ENCODE measurements around the gene SLC24A4.
A peak's percentile ranks its signal among the peaks of the same experiment; 100 is the strongest.

Gene SLC24A4

DNA sequence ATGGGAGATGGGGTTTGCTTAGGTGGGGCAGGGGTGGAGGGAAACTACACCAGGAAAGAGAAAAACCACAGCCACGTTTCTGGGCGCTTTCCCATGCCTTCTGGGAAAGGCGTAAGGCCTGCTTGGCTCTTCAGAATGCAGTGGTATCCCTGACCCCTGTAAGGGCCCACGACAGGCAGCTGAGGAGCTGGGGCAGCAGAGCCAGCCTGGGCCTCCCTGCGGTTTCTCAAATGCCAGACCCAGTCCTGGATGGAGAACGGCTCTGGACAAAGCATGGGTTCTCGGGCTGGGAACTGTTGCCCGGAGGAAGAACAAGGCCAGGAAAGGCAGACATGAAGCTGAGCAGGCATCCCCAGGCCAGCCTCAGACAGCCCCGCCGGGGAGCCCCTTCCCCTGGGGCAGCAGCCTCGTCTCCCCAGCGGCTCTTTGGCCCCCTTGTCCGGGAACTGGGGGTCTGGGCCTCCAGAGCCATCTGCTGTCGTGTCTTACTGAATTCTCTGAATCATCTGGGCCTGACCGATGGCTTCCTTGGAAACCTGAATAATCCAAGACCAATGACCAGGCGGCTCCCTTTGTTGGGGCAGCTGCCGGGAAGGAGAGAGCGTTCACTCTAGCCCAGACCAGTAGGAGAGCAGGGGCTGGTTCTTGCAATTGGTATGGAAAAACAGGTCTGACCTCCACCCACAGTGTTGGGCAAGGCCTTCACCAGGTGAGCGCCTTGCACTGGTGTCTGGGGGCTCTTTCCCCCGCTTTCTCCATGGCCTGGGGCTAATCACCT, 126.6 kb downstream of the SLC24A4 start:
- Histone ChIP-seq H3K9me3 (ENCODE audit: severe bottlenecking) (no peaks in the 10 kb centered on the region), H3K4me3 (ENCODE audit: severe bottlenecking) (no peak overlapping the region), H3K27me3 (ENCODE audit: insufficient read depth, poor library complexity, severe bottlenecking) (no peaks in the 10 kb centered on the region), H3K36me3 (ENCODE audit: low read depth) (no peaks in the 10 kb centered on the region), H3K4me1 (ENCODE audit: insufficient read depth, poor library complexity, severe bottlenecking) (no peaks in the 10 kb centered on the region), H3K27ac (ENCODE audit: poor library complexity, severe bottlenecking) (no peak overlapping the region)
- TF ChIP-seq, protein P1, sequence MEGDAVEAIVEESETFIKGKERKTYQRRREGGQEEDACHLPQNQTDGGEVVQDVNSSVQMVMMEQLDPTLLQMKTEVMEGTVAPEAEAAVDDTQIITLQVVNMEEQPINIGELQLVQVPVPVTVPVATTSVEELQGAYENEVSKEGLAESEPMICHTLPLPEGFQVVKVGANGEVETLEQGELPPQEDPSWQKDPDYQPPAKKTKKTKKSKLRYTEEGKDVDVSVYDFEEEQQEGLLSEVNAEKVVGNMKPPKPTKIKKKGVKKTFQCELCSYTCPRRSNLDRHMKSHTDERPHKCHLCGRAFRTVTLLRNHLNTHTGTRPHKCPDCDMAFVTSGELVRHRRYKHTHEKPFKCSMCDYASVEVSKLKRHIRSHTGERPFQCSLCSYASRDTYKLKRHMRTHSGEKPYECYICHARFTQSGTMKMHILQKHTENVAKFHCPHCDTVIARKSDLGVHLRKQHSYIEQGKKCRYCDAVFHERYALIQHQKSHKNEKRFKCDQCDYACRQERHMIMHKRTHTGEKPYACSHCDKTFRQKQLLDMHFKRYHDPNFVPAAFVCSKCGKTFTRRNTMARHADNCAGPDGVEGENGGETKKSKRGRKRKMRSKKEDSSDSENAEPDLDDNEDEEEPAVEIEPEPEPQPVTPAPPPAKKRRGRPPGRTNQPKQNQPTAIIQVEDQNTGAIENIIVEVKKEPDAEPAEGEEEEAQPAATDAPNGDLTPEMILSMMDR (IDR thresholded peaks at IDR 0.05; ENCODE audit: poor library complexity, severe bottlenecking) = no peak
- no peak for DNase-seq (ENCODE audit: low spot score)
- ATAC-seq (ENCODE audit: low read depth) = no peak

DNA sequence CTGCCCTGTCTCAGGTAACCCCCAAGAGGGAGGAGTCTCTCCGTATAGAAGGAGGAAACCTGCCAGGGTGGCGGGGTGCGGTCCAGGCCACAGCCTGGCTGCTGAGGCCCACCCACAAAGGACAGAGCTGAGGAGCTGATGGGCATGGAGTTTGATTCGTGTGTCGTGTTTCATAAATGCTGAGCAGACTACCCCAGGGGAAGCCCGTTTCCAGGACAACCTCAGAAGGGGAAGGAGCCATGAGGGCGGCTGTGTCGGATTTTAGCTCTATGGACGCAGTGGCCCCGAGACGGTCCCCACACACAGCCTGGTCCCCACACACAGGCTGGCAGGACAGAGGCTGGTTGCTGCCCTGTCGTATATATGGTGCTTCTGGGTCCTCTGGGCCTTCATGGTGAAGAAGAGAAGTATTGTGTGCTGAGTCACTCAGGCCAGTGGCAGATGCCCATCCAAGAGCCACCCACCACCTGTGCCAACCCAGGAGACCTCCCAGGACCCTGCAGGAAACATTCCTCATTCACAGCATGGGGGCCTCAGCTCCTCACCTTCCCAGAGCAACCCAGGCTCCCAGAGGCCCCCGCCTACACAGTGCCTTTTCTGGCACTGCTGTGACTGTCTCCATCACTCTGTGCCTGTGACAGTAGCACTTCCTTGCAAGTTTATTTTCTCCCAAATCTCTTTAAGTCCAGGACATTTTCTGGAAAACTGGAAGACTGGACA, 127.5 kb downstream of the SLC24A4 start:
- ATAC-seq (ENCODE audit: low read depth) (0 out of 3 replicates have a peak, but pooled peaks have one; percentile 9), DNase-seq (ENCODE audit: low spot score) (no peak)
- no peak overlapping the region for H3K27ac ChIP-seq (ENCODE audit: poor library complexity, severe bottlenecking)
- no peaks in the 10 kb centered on the region for H3K27me3 ChIP-seq (ENCODE audit: insufficient read depth, poor library complexity, severe bottlenecking)
- TF ChIP-seq, protein P1 (IDR thresholded peaks at IDR 0.05; ENCODE audit: poor library complexity, severe bottlenecking) = no peak
- H3K36me3 ChIP-seq (ENCODE audit: low read depth) = no peaks in the 10 kb centered on the region
- H3K9me3 ChIP-seq (ENCODE audit: severe bottlenecking) = no peaks in the 10 kb centered on the region
- H3K4me1 ChIP-seq (ENCODE audit: insufficient read depth, poor library complexity, severe bottlenecking) = no peaks in the 10 kb centered on the region
- H3K4me3 ChIP-seq (ENCODE audit: severe bottlenecking) = no peak overlapping the region

DNA sequence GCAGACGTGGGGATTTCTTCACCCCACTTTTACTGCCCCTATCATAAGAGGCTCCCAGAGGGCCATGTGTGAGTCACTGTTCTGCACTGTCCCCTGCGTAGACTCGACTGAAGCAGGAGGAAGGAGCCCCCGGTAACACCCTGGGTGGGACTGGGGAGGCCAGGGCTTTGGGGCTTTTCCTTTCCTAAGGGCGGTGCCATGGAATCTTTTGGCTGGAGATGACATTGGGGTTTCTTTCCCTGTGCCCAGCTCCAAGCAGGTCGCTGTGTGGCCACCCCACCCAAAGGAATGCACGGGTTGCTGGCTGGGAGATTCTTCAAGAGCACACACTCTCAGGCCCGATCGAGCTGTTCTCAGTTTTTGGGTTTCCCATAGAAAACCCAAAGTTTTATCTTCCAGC, 128.3 kb downstream of the SLC24A4 start:
- Histone ChIP-seq H3K36me3 (ENCODE audit: low read depth) (no peaks in the 10 kb centered on the region), H3K4me1 (ENCODE audit: insufficient read depth, poor library complexity, severe bottlenecking) (no peaks in the 10 kb centered on the region), H3K4me3 (ENCODE audit: severe bottlenecking) (no peak overlapping the region), H3K27me3 (ENCODE audit: insufficient read depth, poor library complexity, severe bottlenecking) (no peaks in the 10 kb centered on the region), H3K27ac (ENCODE audit: poor library complexity, severe bottlenecking) (no peak overlapping the region), H3K9me3 (ENCODE audit: severe bottlenecking) (no peaks in the 10 kb centered on the region)
- DNase-seq (ENCODE audit: low spot score) (no peak), ATAC-seq (ENCODE audit: low read depth) (no peak)
- TF ChIP-seq, protein P1 (IDR thresholded peaks at IDR 0.05; ENCODE audit: poor library complexity, severe bottlenecking) = no peak

DNA sequence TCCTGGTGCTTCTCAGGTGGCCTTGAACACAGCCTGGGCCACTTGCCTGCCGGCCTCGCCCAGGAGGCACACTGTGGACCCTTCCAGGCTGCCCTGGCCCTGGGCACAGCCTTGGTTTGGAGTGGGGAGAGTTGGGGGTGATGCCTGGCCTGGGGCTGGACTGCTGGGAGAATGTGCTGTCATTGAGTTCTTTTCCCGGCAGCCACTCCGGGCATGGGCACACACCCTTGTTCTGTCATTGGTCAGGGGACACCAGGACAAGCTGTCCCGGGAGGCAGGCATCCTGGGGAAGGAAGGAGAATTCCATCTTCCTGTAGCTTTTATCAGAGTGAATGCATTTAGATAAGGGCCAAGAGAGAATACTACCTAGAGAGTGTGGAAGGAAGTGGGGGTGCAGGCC, 128.8 kb downstream of the SLC24A4 start:
- H3K4me3 ChIP-seq (ENCODE audit: severe bottlenecking) = no peak overlapping the region
- no peaks in the 10 kb centered on the region for H3K27me3 ChIP-seq (ENCODE audit: insufficient read depth, poor library complexity, severe bottlenecking)
- no peaks in the 10 kb centered on the region for H3K36me3 ChIP-seq (ENCODE audit: low read depth)
- no peaks in the 10 kb centered on the region for H3K4me1 ChIP-seq (ENCODE audit: insufficient read depth, poor library complexity, severe bottlenecking)
- no peak for DNase-seq (ENCODE audit: low spot score)
- TF ChIP-seq, protein P1 (IDR thresholded peaks at IDR 0.05; ENCODE audit: poor library complexity, severe bottlenecking) = no peak
- ATAC-seq (ENCODE audit: low read depth) = no peak
- no peak overlapping the region for H3K27ac ChIP-seq (ENCODE audit: poor library complexity, severe bottlenecking)
- H3K9me3 ChIP-seq (ENCODE audit: severe bottlenecking) = no peaks in the 10 kb centered on the region

DNA sequence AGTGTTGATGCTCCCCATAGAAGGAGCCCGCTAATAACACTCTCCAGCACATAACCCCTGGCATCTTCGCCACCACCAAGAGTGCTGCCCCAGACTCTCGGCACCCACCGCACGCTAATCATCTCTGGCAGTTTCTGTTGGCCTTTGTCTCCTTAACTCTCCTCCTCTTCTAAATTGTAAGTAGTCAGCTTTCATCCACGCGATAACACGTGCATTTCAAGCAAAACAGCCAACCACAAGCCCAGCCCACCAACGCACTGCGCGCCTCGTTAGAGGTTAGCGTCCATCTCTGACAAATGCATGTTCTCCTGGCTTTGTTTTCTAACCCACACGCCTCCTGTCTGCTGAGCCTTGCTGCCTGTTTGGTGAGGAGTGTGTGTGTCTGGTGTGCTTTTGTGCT, 129.5 kb downstream of the SLC24A4 start:
- TF ChIP-seq, protein P1 (IDR thresholded peaks at IDR 0.05; ENCODE audit: poor library complexity, severe bottlenecking) = no peak

More for the DNA sequence above, 129.5 kb downstream of the SLC24A4 start:
- H3K4me3 ChIP-seq (ENCODE audit: severe bottlenecking) = no peak overlapping the region
- no peaks in the 10 kb centered on the region for H3K4me1 ChIP-seq (ENCODE audit: insufficient read depth, poor library complexity, severe bottlenecking)
- no peaks in the 10 kb centered on the region for H3K27me3 ChIP-seq (ENCODE audit: insufficient read depth, poor library complexity, severe bottlenecking)
- no peak overlapping the region for H3K27ac ChIP-seq (ENCODE audit: poor library complexity, severe bottlenecking)
- H3K9me3 ChIP-seq (ENCODE audit: severe bottlenecking) = no peaks in the 10 kb centered on the region
- ATAC-seq (ENCODE audit: low read depth) = no peak
- no peak for DNase-seq (ENCODE audit: low spot score)
- H3K36me3 ChIP-seq (ENCODE audit: low read depth) = no peaks in the 10 kb centered on the region

Measured in RWPE2 (cell line).